Gastroesophageal sphincter (tissue), 3 donors: ENCODE data around the gene LEKR1.

ENCODE experiments used
- CTCF ChIP-seq, 4 experiments: fragments of 200-600 bp in 2 of 4; fragments of 450-650 bp in 2 of 4; sonication (generic) in 1 of 4; IDR thresholded peaks; one replicate each; pipeline ENCODE4 v1.5.1; 2017 to 2019; ENCODE audit warnings: antibody characterized with exemption in 4 of 4, mild to moderate bottlenecking in 2 of 4, moderate library complexity in 2 of 4
- EP300 ChIP-seq: sonication (generic); formaldehyde crosslinking; IDR thresholded peaks from one replicate; pipeline ENCODE4 v1.6.1; 2017; ENCODE audit warnings: antibody characterized with exemption, mild to moderate bottlenecking
- POLR2AphosphoS5 ChIP-seq: sonication (generic); formaldehyde crosslinking; IDR thresholded peaks from one replicate; pipeline ENCODE4 v1.6.1; 2017; ENCODE audit warnings: antibody characterized with exemption

GRCh38 chr3:157029365-157029790 is 203.2 kb downstream of the LEKR1 start:
- TF ChIP-seq EP300 (no peak), CTCF (IDR thresholded peaks at IDR 0.05) (no peak), POLR2AphosphoS5 (no peak)
